Heart right ventricle (tissue), 12 donors: Measurements from ENCODE around the gene SLC13A5. TPM values are rescaled to one million over a fixed set of nuclear protein-coding genes. Genes with fewer than 3 reads are reported as not detected.

Experiments used
- microRNA-seq, 2 donors: library from miRNA; unstranded; fragments of <30 nt; microRNA quantifications; one replicate each; pipeline ENCODE4 v1.2.0, GENCODE V29; 2021
- polyA plus RNA-seq, 2 donors: library from polyadenylated mRNA; stranded (reverse); fragments of 200-250 nt; gene quantifications; one replicate each; pipeline ENCODE4 v1.2.3, GENCODE V29; 2013
- total RNA-seq, 10 donors: library from RNA; stranded (reverse); fragmentation: NEBNext Ultra II Directional in 3 of 10; extraction: Animal tissue kit (Norgen Biotek cat#: 25700) in 3 of 10; gene quantifications; one replicate each; pipeline versions ENCODE4 v1.2.1 to v1.2.4, GENCODE V29; 2021 to 2023
- donor health status: ischemic (EF 13 %, LVEDD 7.1; RV severe dilation, severe dysfunction).
- donor health status: healthy with polysubstance abuse.
- donor health status: DM: no; HTN: yes; CAD: no.
- donor health status: DM: no; HTN: no; CAD: no.
- donor health status: ischemic (EF 25% LVEDD 6.9; RV normal size, moderate dysfunction).
- donor health status: ischemic (EF 25% LVEDD 5.7; RV mildly dilated, moderate dysfunction).
- donor health status: healthy.
- donor health status: nonischemic (EF 11% LVEDD 7.7; RV severe dilation, severe dysfunction).
- donor health status: DM: yes; HTN: yes; CAD: no.
- donor health status: PGD.
- donor health status: ischemic (EF 29% LVEDD 5.4; RV normal size, mild dysfunction).
- donor health status: nonischemic (EF 23%, LVEDD 6.1; RV moderate dilation, normal function).

Gene SLC13A5
- total and polyA plus RNA-seq, 12 donors = 0.03 to 0.36 (median 0.17) TPM; not detected in 9

Small RNA genes lying within 50 kb of the gene (microRNA-seq; reads per million reads assigned to microRNA genes)
- gene MIR4520-1 = 0 reads per million in 2 donors
- gene MIR4520-2 = 0 reads per million in 2 donors

Other genes with a start within 250 kb of the SLC13A5 start
- under 1 TPM; 0.12 to 0.70 (median 0.35) TPM for gene PITPNM3, start 156.8 kb downstream of the SLC13A5 start, total RNA-seq
- gene PITPNM3, start 156.8 kb downstream of the SLC13A5 start, polyA plus RNA-seq = under 1 TPM; 0.17 to 0.37 TPM
- gene KIAA0753, start 72.7 kb downstream of the SLC13A5 start, total RNA-seq = 1 to 10 TPM; 3.6 to 9.9 (median 6.0) TPM
- 1 to 10 TPM; 2.4 to 3.2 TPM for gene KIAA0753, start 72.7 kb downstream of the SLC13A5 start, polyA plus RNA-seq
- 10 to 100 TPM; 33.3 to 59.2 (median 43.5) TPM for gene TXNDC17, start 72.3 kb downstream of the SLC13A5 start, total RNA-seq
- gene TXNDC17, start 72.3 kb downstream of the SLC13A5 start, polyA plus RNA-seq = 100 to 1,000 TPM in 1 of 2 donors, 10 to 100 TPM in 1; 60.4 to 172 TPM
- 10 to 100 TPM in 8 of 10 donors, 1 to 10 TPM in 2; 8.4 to 17.5 (median 14.2) TPM for gene MED31, start 61.8 kb downstream of the SLC13A5 start, total RNA-seq
- 10 to 100 TPM; 17.5 to 18.6 TPM for gene MED31, start 61.8 kb downstream of the SLC13A5 start, polyA plus RNA-seq
- 1 to 10 TPM in 1 of 10 donors, under 1 TPM in 8, not detected in 1; 0.30 to 1.2 (median 0.57) TPM for gene C17orf100, start 61.6 kb downstream of the SLC13A5 start, total RNA-seq
- gene C17orf100, start 61.6 kb downstream of the SLC13A5 start, polyA plus RNA-seq = 1 to 10 TPM in 1 of 2 donors, under 1 TPM in 1; 0.99 to 1.4 TPM
- 10 to 100 TPM; 12.8 to 59.8 (median 28.1) TPM for gene XAF1, start 42.7 kb upstream of the SLC13A5 start, total RNA-seq
- 10 to 100 TPM; 12.4 to 94.8 TPM for gene XAF1, start 42.7 kb upstream of the SLC13A5 start, polyA plus RNA-seq
- under 1 TPM in 1 of 10 donors, not detected in 9; 0.26 TPM for gene FBXO39, start 62.8 kb upstream of the SLC13A5 start, total RNA-seq
- under 1 TPM; 0.13 to 0.37 TPM for gene FBXO39, start 62.8 kb upstream of the SLC13A5 start, polyA plus RNA-seq
- not detected for gene TEKT1, start 118.4 kb upstream of the SLC13A5 start, total RNA-seq
- gene TEKT1, start 118.4 kb upstream of the SLC13A5 start, polyA plus RNA-seq = not detected